GM12878 (cell line): Measurements from ENCODE around the gene LTN1. TPM values are rescaled to one million over a fixed set of nuclear protein-coding genes. Genes with fewer than 3 reads are reported as not detected.
A peak's percentile ranks its signal among the peaks of the same experiment; 100 is the strongest.

Source experiments
- ATAC-seq: fragments of 200-7000 bp; cut with Tn5 transposase; 3 replicates; pipeline ENCODE4 v1.9.1; 2020; ENCODE audit warnings: mild to moderate bottlenecking, moderate library complexity
- BruUV-seq: library from RNA; stranded (reverse); fragments of 400-500 nt; replicated peaks from 2 replicates; lab custom pipeline; 2021; lab: Mats Ljungman, UMichigan
- CTCF ChIA-PET: fragments of 300-600 bp; sonication (Branson Sonifier 250); formaldehyde crosslinking; extraction: SDS; loops from one replicate; lab custom pipeline; 2021; ENCODE audit warnings: inconsistent platforms; lab: Yijun Ruan, JAX
- POLR2A ChIA-PET: fragments of 350-600 bp; formaldehyde crosslinking; extraction: SDS; loops from one replicate; lab custom pipeline; 2021; ENCODE audit warnings: inconsistent platforms; lab: Charles Lee
- RAD21 ChIA-PET: fragments of 300-600 bp; sonication (Branson Sonifier 250); formaldehyde crosslinking; loops from one replicate; lab custom pipeline; 2023; ENCODE audit warnings: antibody characterized with exemption; ENCODE audit not compliant: unreplicated experiment; lab: Charles Lee
- SMC1A ChIA-PET: fragments of 300-600 bp; sonication (Branson Sonifier 250); formaldehyde crosslinking; loops from one replicate; lab custom pipeline; 2023; ENCODE audit not compliant: unreplicated experiment, uncharacterized antibody; lab: Charles Lee
- DNase-seq: peaks from one replicate; pipeline ENCODE4 v3.0.0-alpha.2; 2011; ENCODE audit warnings: low read depth, low spot score
- FAIRE-seq: peaks from 3 replicates; lab custom pipeline; 2011; peaks lifted over from hg19 to GRCh38; lab: Jason Lieb, UNC
- H2AFZ ChIP-seq: 2 replicates; pipeline ENCODE4 v1.6.0; 2011; ENCODE audit warnings: low read depth, low read length, control low read depth; ENCODE audit not compliant: control insufficient read depth
- H3K27ac ChIP-seq: 2 replicates; pipeline ENCODE4 v1.5.1; 2011; ENCODE audit warnings: control low read depth; ENCODE audit not compliant: control insufficient read depth, insufficient read depth
- H3K27me3 ChIP-seq, 2 experiments: replicated peaks in 1 of 2; 2 replicates each; pipeline versions ENCODE4 v1.6.0 to v1.6.1; 2011; ENCODE audit warnings: low read length in 1 of 2; ENCODE audit not compliant: control insufficient read depth in 2 of 2, insufficient read depth in 2 of 2
- H3K36me3 ChIP-seq, 2 experiments: 2 replicates each; pipeline ENCODE4 v1.5.1; 2011; ENCODE audit warnings: low read length in 1 of 2; ENCODE audit not compliant: control insufficient read depth in 2 of 2, insufficient read depth in 2 of 2
- H3K4me1 ChIP-seq: 2 replicates; pipeline ENCODE4 v1.6.1; 2011; ENCODE audit warnings: mild to moderate bottlenecking, low read length, moderate library complexity, mixed read lengths; ENCODE audit not compliant: control insufficient read depth, insufficient read depth
- H3K4me2 ChIP-seq: 2 replicates; pipeline ENCODE4 v1.6.0; 2011; ENCODE audit warnings: control low read depth; ENCODE audit not compliant: control insufficient read depth, insufficient read depth
- H3K4me3 ChIP-seq: fragments of 200-600 bp; sonication (generic); 2 replicates; pipeline ENCODE4 v1.5.1; 2016
- H3K79me2 ChIP-seq: 2 replicates; pipeline ENCODE4 v1.6.0; 2011; ENCODE audit warnings: low read length; ENCODE audit not compliant: control insufficient read depth, insufficient read depth
- H3K9ac ChIP-seq: 2 replicates; pipeline ENCODE4 v1.8.0; 2011; ENCODE audit warnings: low read length, control low read depth, mixed read lengths; ENCODE audit not compliant: control insufficient read depth, insufficient read depth
- H3K9me3 ChIP-seq: replicated peaks from 3 replicates; pipeline ENCODE4 v1.5.1; 2011; ENCODE audit warnings: mild to moderate bottlenecking, low read length; ENCODE audit not compliant: control insufficient read depth, insufficient read depth
- H4K20me1 ChIP-seq: 2 replicates; pipeline ENCODE4 v1.6.0; 2011; ENCODE audit not compliant: control insufficient read depth, insufficient read depth
- ATF7 ChIP-seq: fragments of 450-650 bp; IDR thresholded peaks from 2 replicates; pipeline ENCODE4 v1.6.1; 2016; ENCODE audit warnings: low read depth, mild to moderate bottlenecking
- BCL11A ChIP-seq: IDR thresholded peaks from 2 replicates; pipeline ENCODE4 v1.6.1; 2011; ENCODE audit warnings: low read depth, low read length
- BRCA1 ChIP-seq: IDR thresholded peaks from 2 replicates; pipeline ENCODE4 v1.6.1; 2011; ENCODE audit warnings: low read depth, low read length, improper control_type of control experiment
- FOXM1 ChIP-seq: IDR thresholded peaks from 2 replicates; pipeline ENCODE4 v1.6.1; 2012; ENCODE audit warnings: low read depth, mild to moderate bottlenecking, inconsistent platforms, low read length, moderate library complexity
- HDAC2 ChIP-seq: fragments of 200-600 bp; sonication (generic); IDR thresholded peaks from 2 replicates; pipeline ENCODE4 v1.6.1; 2017
- HDGF ChIP-seq: fragments of 450-650 bp; IDR thresholded peaks from 2 replicates; pipeline ENCODE4 v1.6.1; 2016; ENCODE audit warnings: antibody characterized with exemption
- IRF4 ChIP-seq: IDR thresholded peaks from 2 replicates; pipeline ENCODE4 v1.6.1; 2011; ENCODE audit warnings: low read depth, low read length
- KLF5 ChIP-seq: fragments of 450-650 bp; IDR thresholded peaks from 2 replicates; pipeline ENCODE4 v1.6.1; 2014; ENCODE audit warnings: mild to moderate bottlenecking; ENCODE audit not compliant: partially characterized antibody
- MTA3 ChIP-seq: IDR thresholded peaks from 2 replicates; pipeline ENCODE4 v1.6.1; 2012; ENCODE audit warnings: low read length, inconsistent platforms, borderline replicate concordance
- MYB ChIP-seq: fragments of 150-350 bp; IDR thresholded peaks from 2 replicates; pipeline ENCODE4 v1.6.1; 2014; ENCODE audit warnings: mild to moderate bottlenecking, low read depth, low read length, borderline replicate concordance
- MYC ChIP-seq: IDR thresholded peaks from 2 replicates; pipeline ENCODE4 v1.6.1; 2011; ENCODE audit warnings: mild to moderate bottlenecking, low read length, moderate library complexity, inconsistent platforms; ENCODE audit not compliant: insufficient read depth, insufficient replicate concordance, insufficient read length, severe bottlenecking
- NR2C2 ChIP-seq: IDR thresholded peaks from 2 replicates; pipeline ENCODE4 v1.6.1; 2011; ENCODE audit warnings: borderline replicate concordance, low read depth; ENCODE audit not compliant: control insufficient read depth, insufficient read length
- NR2F1 ChIP-seq: fragments of 450-650 bp; conservative IDR thresholded peaks from 2 replicates; pipeline ENCODE4 v1.6.1; 2017; ENCODE audit warnings: mild to moderate bottlenecking
- POU2F2 ChIP-seq: IDR thresholded peaks from 3 replicates; pipeline ENCODE4 v1.6.1; 2011; ENCODE audit warnings: low read depth, mild to moderate bottlenecking, low read length, borderline replicate concordance
- SIN3A ChIP-seq: IDR thresholded peaks from 2 replicates; pipeline ENCODE4 v1.6.1; 2012; ENCODE audit warnings: low read depth, low read length, improper control_type of control experiment
- ZNF274 ChIP-seq: IDR thresholded peaks from one replicate; pipeline ENCODE4 v1.8.0; 2011; ENCODE audit not compliant: insufficient read length, insufficient read depth
- ZZZ3 ChIP-seq: IDR thresholded peaks from 2 replicates; pipeline ENCODE4 v1.6.1; 2011; ENCODE audit warnings: low read depth; ENCODE audit not compliant: control insufficient read depth, insufficient read length
- WGBS: methylation state at CpG from one replicate; pipeline ENCODE4 v1.1.6; 2016; ENCODE audit warnings: low lambda C conversion rate; ENCODE audit not compliant: insufficient replicate concordance, insufficient coverage; ENCODE audit errors: missing lambda C conversion rate; 5-methylcytosine and 5-hydroxymethylcytosine counted together
- in situ Hi-C: fragments of 300-500 bp; cut with MboI; formaldehyde crosslinking; loops from 9 replicates; pipeline ENCODE4 v1.14.3; 2018; ENCODE audit warnings: mixed read lengths
- intact Hi-C: fragments of 100-400 bp; cut with micrococcal nuclease; formaldehyde crosslinking; loops from one replicate; pipeline ENCODE4 v1.14.2; 2022; ENCODE audit not compliant: unreplicated experiment
- polyA plus RNA-seq, 11 experiments: library from polyadenylated mRNA; depleted of rRNA in 4 of 11; unstranded in 6 of 11; stranded (reverse) in 5 of 11; fragments of >200 nt; fragmentation: Nextera tagmentation in 4 of 11; fragmentation: Illumina TruSeq in 1 of 11; extraction: Ambion mirVana in 4 of 11; extraction: Trizol in 1 of 11; gene quantifications; 1 replicate in 1 of 11; 2 replicates in 10 of 11; pipeline versions ENCODE4 v1.2.1 to v1.2.3, GENCODE V29; 2011 to 2016; ENCODE audit warnings: inconsistent platforms in 2 of 11, missing spikeins in 2 of 11, low read depth in 1 of 11
- total RNA-seq, 4 experiments: library from RNA; depleted of rRNA in 3 of 4; stranded (reverse); fragments of >200 nt in 3 of 4; fragmentation: Illumina TruSeq in 1 of 4; extraction: Trizol in 1 of 4; gene quantifications; 2 replicates each; pipeline versions ENCODE4 v1.2.1 to v1.2.3, GENCODE V29; 2013 to 2021
- TF ChIP-seq, protein P1 (sequence below): IDR thresholded peaks from 2 replicates; pipeline ENCODE4 v1.6.1; 2011; ENCODE audit warnings: borderline replicate concordance, low read depth, mild to moderate bottlenecking, moderate library complexity, low read length; ENCODE audit not compliant: insufficient read depth, poor library complexity, severe bottlenecking

LTN1 gene
- total and polyA plus RNA-seq, 10 of the 15 experiments (the other 5 are each of a cell fraction or from before 2014, with no cell fraction given) = 3.5 to 17.3 (median 12.3) TPM

GRCh38 chr21:28979092-28979491 lies 13.6 kb downstream of the LTN1 start:
- H3K36me3 ChIP-seq = peaks cover 1 to 28% of the 10 kb centered on the region in 2 experiments; a peak in 2 of 4 replicates
- no peak overlapping the region for H2AFZ ChIP-seq
- FAIRE-seq = no peak
- BruUV-seq = no TSS peak
- no peaks in the 10 kb centered on the region for H4K20me1 ChIP-seq
- no peaks in the 10 kb centered on the region for H3K79me2 ChIP-seq
- no peak overlapping the region for H3K4me2 ChIP-seq
- no peaks in the 10 kb centered on the region for H3K4me1 ChIP-seq
- SMC1A ChIA-PET = no interaction called here
- no peak overlapping the region for H3K9ac ChIP-seq
- CTCF ChIA-PET = no interaction called here
- no peaks in the 10 kb centered on the region for H3K9me3 ChIP-seq
- WGBS = 100% methylated on average over 1 of the region's 1 CpG
- no peak for ATAC-seq
- intact Hi-C loops (no loop called here), in situ Hi-C loops (no loop called here)
- DNase-seq = no peak
- H3K4me3 ChIP-seq = no peak overlapping the region
- no peak overlapping the region for H3K27ac ChIP-seq
- no peaks in the 10 kb centered on the region for H3K27me3 ChIP-seq
- POLR2A ChIA-PET = no interaction called here
- no peak for TF ChIP-seq NR2C2
- TF ChIP-seq MYB = no peak
- no peak for TF ChIP-seq ZNF274
- no peak for TF ChIP-seq SIN3A
- TF ChIP-seq, protein P1, sequence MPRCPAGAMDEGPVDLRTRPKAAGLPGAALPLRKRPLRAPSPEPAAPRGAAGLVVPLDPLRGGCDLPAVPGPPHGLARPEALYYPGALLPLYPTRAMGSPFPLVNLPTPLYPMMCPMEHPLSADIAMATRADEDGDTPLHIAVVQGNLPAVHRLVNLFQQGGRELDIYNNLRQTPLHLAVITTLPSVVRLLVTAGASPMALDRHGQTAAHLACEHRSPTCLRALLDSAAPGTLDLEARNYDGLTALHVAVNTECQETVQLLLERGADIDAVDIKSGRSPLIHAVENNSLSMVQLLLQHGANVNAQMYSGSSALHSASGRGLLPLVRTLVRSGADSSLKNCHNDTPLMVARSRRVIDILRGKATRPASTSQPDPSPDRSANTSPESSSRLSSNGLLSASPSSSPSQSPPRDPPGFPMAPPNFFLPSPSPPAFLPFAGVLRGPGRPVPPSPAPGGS = no peak
- TF ChIP-seq, all 136 proteins: peak for 0
- RAD21 ChIA-PET = no interaction called here

- DNase-seq = no peak
- no peaks in the 10 kb centered on the region for H3K27me3 ChIP-seq
- peaks cover 1 to 27% of the 10 kb centered on the region in 2 experiments; a peak in 3 of 4 replicates for H3K36me3 ChIP-seq
- no peak for ATAC-seq
- RAD21 ChIA-PET = no interaction called here
- no peak overlapping the region for H3K4me2 ChIP-seq
- H3K79me2 ChIP-seq = no peaks in the 10 kb centered on the region
- H3K4me1 ChIP-seq = no peaks in the 10 kb centered on the region
- POLR2A ChIA-PET = no interaction called here
- in situ Hi-C loops = no loop called here
- no peak overlapping the region for H3K27ac ChIP-seq
- H4K20me1 ChIP-seq = no peaks in the 10 kb centered on the region
- CTCF ChIA-PET = no interaction called here
- 52% methylated on average over 3 of the region's 3 CpGs for WGBS
- TSS peak; percentile 7 for BruUV-seq
- H3K9me3 ChIP-seq = no peaks in the 10 kb centered on the region; the same call in 2 of the 3 replicates
- FAIRE-seq = no peak
- H3K4me3 ChIP-seq = no peak overlapping the region
- H3K9ac ChIP-seq = no peak overlapping the region
- intact Hi-C loops = no loop called here
- TF ChIP-seq POU2F2 (no peak), ATF7 (no peak), NR2F1 (no peak), BRCA1 (no peak), SIN3A (no peak), FOXM1 (no peak), KLF5 (no peak), MTA3 (no peak), MYC (no peak), HDGF (no peak), IRF4 (no peak), ZZZ3 (no peak), HDAC2 (no peak), BCL11A (no peak)
- SMC1A ChIA-PET = interaction anchor here (1.0 to 1.9 kb wide), 4 partner anchors 10 to 94 kb away, joined by 3 to 7 read pairs (median 4); partner anchors contain the start of gene USP16
- no peak overlapping the region for H2AFZ ChIP-seq
Measured at GRCh38 chr21:28975397-28975796, 17.3 kb downstream of the LTN1 start.
